GM18498 (cell line): ENCODE measurements around the gene SUSD1.
"Not testable (repeated sequence)": the region's sequence is repeated elsewhere in the genome, so short reads cannot be mapped to it uniquely, and the experiment has no call there.

ENCODE experiments used
- ATAC-seq: cut with Tn5 transposase; IDR thresholded peaks from one replicate; pipeline ENCODE4 v1.9.1; 2021; ENCODE audit warnings: mild to moderate bottlenecking, moderate library complexity; ENCODE audit not compliant: unreplicated experiment

SUSD1 gene

DNA sequence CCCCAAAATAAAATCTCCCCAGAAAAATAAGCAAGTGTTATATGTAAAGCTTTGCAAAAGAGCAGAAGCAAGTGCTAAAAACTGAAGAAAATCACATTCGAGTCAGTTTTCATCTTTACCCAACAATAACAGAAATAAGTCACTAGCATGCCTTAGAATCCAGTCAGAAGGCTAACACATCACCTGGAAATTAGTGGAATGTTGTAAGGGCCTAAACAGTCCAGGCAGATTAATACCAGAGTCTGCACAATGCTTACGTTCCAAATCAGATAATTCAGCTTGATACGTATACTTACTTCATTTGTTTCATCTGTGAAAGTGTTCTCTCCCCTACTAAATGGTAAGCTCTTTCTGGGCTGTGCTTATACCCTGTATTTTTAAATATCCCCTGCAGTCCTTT is 42.7 kb downstream of the SUSD1 start:
- ATAC-seq, result no peak

DNA sequence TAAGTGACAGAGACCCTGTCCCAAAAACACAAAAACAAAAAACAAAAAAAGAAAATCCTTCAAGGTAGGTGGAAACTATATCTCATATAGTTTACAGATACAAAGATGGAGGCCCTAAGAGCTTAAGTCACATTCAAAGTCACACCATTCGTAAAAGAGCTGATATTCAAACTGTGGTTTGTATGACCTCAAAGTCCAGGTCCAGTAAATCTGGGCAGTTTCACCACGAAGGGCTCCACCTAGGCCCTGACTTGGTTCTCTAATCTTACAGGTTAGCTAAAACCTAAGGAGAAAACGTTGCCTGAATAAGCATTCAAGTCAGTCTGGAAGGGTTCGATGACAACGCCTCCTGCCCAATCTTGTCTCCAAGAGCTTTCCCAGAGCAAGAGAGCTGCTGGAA is 44.1 kb downstream of the SUSD1 start:
- no peak for ATAC-seq

DNA sequence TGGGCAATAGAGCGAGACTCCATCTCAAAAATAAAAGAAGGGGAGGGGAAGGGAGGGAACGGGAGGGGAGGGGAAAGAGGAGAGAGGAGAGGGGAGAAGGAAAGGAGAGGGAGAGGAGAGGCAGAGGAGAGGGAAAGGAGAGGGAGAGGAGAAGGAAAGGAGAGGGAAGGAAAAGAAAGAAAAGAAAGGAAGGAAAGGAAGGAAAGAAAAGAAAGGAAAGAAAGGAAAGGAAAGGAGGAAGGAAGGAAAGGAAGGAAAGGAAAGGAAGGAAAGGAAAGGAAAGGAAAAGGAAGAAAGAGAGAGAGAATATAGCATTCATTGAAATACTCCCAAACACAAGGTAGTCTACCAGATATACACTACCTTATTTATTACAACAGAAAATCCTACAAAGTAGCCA is 44.8 kb downstream of the SUSD1 start:
- ATAC-seq, result no peak

DNA sequence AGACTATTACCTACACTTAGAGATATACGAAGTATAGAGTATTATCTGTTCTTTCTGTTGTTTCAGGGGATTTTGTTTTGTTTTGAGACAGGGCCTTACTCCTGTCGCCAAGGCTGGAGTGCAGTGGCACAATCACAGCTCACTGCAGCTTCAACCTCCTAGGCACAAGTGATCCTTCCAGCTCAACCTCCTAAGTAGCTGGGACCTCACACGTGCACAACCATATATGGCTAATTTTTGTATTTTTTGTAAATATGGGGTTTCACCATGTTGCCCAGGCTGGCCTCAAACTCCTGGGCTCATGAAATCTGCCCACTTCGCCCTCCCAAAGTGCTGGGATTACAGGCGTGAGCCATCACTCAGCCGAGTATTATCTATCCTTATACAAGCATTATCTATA is 45.9 kb downstream of the SUSD1 start:
- no peak for ATAC-seq

DNA sequence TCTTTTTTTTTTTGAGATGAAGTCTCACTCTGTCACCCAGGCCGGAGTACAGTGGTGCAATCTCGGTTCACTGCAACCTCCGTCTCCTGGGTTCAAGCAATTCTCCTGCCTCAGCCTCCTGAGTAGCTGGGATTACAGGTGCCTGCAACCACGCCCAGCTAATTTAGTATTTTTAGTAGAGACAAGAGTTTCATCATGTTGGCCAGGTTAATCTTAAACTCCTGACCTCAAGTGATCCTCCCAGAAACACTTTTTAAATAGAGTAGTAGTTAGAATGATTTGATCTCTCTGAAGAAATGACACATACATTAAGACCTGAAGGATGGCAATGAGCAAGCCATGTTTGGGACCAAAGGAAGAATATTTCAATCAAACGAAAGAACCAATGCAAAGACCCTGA is 46.7 kb downstream of the SUSD1 start:
- not testable (repeated sequence) for ATAC-seq

DNA sequence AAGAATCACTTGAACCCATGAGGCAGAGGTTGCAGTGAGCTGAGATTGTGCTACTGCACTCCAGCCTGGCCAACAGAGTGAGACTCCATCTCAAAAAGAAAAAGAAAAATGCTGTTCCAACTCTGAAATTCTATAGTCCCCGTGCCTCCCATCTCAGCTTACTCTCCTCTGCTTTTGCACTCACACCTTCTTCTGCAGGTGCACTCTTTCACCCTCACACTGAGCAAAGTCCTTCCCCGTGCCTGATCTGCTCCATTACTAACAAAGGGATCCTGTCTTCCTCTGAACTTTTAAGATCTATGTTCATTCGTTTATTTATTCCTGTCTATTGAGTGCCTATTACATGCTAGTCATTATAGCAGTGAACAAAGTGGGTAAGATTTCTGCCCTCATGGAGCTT is 47.8 kb downstream of the SUSD1 start:
- no peak for ATAC-seq

DNA sequence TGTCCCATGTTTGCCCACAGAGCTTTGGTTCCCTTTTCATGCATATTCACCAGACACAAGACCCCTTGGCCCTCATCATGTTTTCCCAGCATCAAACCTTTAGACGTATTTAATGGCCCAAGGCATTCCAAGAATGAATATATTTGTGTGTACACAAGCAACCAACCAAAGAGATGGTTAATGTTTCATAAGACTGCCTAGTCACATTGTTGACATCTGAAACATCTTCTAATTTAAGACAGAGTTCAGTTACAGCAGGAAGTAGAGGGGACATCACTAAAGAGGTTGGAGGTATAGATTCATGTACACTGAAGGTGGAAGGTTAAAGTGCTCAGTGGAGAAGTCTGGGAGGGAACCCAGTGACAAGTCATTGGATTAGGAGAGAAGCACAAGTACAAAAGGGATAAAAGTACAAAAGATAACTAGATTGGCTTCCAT is 49.1 kb downstream of the SUSD1 start:
- no peak for ATAC-seq

DNA sequence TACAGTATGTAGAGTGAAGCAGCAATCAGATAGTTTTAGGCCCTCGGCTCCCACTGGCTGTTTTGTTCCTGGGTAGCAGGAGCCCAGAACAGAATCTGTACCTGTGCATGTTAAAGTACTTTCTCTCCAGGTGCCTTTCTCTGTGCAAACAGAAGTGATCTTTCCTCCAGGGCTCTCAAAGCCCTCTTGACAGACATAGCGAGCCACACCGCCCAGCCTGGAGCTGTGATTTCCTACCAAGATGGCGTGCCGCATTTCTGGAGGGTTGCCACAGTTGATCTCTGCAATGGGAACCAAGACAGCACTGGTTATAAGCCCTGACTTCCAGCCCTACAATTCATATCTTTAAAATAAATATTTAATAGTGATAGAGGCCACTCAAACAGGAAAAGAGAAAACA is 50.9 kb downstream of the SUSD1 start:
- no peak for ATAC-seq

DNA sequence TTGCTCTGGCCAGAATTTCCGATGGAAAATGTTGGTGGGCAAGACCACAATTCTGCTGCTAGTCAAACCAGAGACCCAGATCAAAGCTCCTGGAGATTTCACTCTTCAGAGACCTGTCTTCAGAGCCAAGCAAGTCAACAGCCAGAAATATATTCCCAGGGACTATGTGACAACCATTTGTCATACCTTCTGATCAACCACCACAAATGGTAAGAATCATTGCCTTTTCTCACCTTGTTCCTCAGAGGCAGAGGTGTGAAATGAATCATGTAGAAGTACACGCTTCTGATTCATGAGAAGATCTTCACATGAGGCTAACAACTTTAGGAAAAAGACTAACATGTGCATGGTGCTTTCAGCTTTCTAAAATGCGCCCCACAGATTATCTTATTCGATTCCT is 53.5 kb downstream of the SUSD1 start:
- ATAC-seq, result no peak

DNA sequence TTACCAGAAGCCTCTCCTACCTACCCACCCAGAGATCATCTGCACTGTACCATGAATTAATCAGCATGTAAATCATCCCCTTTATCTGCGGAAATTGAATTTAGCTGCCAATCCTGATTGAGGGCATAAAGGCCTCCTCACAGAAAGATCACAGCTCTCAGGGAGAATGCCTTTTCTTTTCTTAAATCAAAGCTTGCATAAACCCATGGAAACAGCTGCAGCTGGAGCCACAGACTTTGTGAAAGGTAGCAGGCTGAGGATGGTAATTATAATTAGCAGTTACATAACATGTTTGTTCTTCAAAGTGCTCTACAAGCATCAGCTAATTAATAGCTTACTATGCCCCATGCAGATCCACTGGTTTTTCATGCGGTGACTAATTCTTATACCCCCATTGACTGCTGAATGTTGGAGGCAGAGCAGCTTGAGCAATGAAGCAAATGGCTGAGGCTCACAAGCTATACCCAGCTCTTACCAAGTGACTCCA is 54.6 kb downstream of the SUSD1 start:
- no peak for ATAC-seq

DNA sequence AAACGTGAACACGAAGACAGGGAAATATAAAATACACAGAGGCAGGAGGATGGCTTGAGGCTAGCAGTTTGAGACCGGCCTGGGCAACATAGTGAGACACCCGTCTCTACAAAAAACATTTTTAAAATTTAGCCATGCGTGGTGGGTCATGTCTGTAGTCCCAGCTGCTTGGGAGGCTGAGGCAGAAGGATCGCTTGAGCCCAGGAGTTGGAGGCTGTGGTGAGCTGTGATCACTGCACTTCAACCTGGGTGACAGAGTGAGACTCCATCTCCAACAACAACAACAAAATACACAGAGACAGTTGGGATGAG is 55.1 kb downstream of the SUSD1 start:
- no peak for ATAC-seq

DNA sequence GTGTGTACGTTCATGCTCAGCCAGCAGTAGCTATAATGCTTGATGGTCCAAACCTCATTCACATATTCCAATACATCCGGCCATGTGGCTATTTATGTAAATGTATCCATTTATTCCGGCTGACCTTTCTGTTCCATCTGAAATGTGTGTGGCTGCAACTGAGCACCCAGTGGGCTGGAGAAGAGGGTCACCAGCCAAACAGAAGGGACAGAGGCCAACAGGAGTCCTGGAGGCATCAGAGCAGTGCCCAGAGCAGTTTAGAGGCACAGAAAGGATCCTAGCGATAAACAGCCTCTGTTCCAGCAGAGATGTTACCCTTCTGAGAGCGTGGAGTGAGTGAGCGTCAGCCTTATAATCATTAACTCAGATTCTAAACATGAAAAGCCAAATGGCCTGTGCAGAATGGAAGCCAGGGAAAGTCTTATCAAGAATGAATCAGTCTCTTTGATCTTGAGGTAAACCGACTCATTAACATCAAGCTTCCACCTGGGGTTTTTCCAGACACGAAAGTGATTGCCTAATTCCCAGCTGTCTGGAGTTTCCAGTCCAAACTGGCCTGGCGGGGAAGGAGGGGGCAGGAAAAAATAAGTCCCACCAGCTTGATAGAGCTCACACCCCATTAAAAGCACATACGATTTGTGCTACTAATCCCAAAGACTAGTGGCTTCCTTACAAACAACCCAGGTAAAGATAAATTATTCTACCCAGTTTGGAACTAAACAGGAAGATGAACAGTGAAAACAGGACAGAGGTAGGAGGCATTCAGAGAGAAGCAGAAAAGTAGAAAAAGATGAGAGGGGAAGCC is 55.7 kb downstream of the SUSD1 start:
- ATAC-seq, result no peak

DNA sequence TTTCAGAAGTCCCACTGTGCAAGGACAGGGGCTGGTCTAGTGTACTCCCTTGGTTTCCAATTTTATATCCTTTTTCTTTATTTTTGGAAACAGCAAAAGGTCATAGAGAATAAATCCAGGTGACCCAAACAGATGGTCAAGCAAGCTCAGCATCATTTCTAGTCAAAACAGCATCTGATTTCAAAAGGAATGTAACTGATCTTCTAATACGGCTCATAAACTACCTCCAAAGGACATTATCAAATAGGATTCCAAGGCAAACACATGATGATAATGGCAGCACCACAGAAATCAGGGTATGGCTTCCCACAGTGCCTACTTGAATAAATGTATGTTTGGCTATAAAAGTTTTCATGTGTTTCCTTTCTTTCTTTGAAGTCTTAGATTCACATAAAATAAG is 57.1 kb downstream of the SUSD1 start:
- no peak for ATAC-seq

DNA sequence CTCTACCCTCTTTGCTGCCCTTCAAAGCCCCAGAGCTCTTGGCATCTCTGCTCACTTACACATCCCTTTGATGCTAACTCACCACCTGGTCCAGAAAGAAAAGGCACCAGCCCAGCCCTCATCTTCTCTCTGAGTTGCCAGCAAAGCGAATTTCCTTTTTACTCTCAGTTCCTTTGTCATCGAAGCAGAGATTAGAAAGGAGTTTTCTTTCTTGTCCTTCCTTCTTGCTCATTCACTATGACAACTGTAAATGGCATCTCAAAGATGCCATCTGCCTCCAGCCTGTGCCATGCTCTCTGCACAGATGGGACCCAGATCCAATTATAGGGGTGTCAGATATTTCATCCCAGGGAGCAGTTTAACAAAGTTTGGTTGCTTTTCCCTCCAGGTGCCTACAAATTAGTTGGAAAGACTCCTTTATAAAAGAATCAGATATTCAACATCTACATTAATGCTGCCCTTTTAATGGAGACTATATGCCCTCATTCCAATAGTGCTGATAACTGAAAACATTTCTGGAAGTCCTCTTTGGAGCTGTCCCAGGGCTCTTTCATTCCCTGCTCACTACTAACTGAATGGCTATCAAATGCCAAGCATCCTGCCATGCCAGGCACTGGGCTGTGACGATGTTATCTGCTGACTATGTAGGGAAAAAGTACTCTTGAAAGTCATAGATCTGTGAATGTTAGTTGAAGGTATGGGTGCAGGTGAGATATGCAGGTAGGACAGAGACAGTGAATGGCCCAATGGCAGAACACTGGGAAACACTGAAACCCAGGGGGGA is 58.9 kb downstream of the SUSD1 start:
- no peak for ATAC-seq

DNA sequence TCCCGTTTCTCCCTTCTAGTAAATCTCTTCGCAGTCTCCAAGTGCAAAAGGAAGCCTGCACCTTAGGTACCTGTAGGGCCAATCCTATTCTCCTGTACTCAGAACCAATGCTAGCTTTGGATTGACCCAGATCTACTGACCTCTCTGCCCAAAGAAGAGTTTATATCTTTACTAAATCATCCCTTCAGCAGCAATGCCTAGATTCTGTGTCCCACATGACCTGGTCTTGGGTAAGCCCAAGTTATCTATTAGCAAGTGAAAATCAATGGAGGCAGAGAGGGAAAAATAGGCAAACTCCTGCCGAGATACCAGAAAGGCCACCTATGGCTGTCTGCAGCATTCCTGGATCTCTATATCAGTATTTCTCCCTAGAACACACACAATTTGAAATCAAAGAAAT is 60.0 kb downstream of the SUSD1 start:
- ATAC-seq, result no peak

DNA sequence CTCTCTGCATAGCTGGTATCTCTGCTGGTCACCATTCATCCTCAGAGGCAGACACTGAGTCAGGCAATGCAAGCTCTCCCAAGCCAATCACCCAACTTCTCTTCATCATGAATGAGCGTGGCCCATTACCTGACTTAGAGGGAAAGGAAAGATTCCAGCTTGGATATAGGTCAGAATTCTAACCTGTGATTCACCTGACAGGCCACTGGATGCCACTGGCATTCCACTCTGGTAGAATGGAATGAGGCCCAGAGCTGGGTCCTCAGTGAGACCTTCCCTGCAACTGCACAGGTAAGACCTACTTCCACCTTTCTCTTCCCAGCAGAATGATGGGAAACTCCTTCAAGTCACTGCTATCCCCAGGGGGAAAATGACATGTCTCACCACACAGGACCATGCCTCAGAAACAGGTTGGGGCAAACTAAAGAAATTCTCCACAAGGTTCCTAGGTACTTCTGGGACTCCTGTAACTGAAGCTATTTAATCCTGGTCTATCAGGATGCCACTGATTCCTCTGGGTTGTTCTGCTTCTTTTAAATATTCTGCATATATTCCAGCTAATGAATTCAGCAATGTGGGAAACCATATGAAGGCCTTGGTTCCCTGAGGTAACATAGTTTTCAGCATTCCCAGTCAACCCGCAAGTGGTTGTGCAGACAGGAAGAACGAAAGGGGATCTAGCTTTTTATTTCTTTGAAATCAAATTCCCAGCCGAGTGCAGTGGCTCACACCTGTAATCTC is 62.0 kb downstream of the SUSD1 start:
- no peak for ATAC-seq

DNA sequence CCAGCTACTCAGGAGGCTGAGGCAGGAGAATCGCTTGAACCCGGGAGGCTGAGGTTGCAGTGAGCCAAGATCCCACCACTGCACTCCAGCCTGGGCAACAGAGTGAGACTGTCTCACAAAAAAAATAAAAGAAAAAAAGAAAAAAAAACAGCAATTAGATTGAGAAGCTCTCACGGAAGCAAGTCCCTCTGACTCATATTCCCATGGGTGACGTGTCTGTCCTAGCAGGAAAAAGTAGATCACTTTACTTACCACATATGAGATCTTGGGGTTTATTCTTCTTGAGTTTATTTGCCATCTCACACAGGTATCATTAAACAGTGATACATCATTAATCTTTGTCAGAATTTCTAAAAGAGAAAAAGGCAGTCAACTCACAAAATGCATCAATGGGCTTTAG is 62.6 kb downstream of the SUSD1 start:
- no peak for ATAC-seq

DNA sequence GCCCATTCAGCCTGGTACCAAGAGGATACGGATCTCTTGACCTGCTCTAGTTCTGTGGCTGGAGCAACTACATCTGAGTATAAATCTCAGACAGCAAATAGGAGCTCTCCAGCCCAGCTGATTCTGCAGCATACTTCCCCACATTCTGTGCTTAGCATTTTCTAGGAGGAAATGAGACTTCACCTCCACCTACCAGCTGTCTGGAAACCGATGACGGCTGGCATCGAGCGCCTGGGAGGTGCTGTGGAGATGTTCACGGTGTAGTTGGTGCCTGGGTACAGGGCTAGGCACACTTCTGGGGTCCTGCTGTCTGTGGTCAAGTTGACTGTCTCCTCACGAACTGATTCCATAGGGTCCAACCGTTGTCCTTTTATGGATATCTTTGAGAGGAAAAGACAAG is 63.6 kb downstream of the SUSD1 start:
- ATAC-seq, result no peak

DNA sequence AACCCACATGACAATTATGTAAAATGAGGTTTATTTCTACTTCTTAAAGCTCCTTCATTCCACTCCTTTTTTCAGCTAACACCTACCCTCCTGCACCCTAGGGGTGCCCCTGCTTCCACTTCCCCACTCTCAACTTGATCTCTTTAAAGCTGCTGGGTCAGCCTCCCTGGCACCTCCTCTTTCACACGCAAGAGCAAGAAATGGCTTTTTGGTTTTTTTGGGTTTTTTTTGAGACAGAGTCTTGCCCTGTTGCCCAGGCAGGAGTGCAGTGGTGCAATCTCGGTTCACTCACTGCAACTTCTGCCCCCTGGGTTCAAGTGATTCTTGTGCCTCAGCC is 64.4 kb downstream of the SUSD1 start:
- no peak for ATAC-seq

DNA sequence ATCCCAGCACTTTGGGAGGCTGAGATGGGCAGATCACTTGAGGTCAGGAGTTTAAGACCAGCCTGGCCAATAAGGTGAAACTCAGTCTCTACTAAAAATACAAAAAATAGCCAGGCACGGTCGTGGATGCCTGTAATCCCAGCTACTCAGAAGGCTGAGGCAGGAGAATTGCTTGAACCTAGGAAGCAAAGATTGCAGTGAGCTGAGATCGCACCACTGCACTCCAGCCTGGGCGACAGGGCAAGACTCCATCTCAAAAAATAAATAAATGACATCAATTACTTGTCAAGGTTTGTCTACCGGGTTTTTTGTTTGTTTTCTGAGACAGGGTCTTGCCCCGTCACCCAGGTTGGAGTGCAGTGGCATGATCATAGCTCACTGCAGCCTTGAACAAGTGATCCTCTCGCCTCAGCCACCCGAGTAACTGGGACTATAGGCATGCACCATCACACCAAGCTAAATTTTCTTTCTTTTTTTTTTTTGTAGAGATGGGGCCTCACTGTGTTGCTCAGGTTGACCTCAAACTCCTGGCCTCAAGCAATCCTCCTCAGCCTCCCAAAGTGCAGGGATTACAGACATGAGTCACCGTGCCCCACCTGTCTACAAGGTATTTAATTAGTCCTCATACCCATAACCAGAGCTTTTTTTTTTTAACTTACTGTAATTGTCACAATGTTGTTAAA is 64.9 kb downstream of the SUSD1 start:
- ATAC-seq, result no peak

DNA sequence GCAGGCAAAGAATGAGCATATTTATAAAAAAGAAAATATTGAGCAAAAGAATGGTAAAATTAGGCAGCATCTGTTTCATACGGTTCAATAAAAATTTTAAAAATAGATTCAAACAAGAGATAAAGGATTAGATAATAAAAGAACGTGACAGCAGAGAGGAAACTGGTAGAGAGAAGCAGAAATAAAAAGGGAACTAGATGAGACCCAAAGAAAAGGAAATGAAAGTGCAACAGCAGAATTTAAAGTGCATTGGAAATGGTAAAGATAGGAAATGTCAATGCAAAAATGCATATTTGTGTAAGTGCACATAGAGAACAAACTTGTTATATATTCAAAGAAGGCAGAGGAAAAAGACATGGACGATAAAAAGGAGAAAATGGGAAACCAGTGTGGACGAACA is 70.2 kb downstream of the SUSD1 start:
- no peak for ATAC-seq
